ENCODE measurements around the gene WDR86.

WDR86 gene

GRCh38 chr7:151409667-151410404 is at the start of gene WDR86:
WDR86 (minus strand) TSS chr7:151410038; CDS start chr7:151409589, 449 bp downstream.
- no peak for TF ChIP-seq CTCF (IDR thresholded peaks at IDR 0.05; ENCODE audit: insufficient read depth, missing control alignments)
- DNase-seq (ENCODE audit: insufficient read length, low spot score) (peak; percentile 34), FAIRE-seq (no peak)

- DNase-seq (ENCODE audit: insufficient read length, low spot score) (no peak), FAIRE-seq (no peak)
- no peak for TF ChIP-seq CTCF (IDR thresholded peaks at IDR 0.05; ENCODE audit: insufficient read depth, missing control alignments)
These were observed 47.7 kb upstream of the WDR86 start for GRCh38 chr7:151457534-151457933.

GRCh38 chr7:151456782-151457181 is 46.9 kb upstream of the WDR86 start:
- no peak for DNase-seq (ENCODE audit: insufficient read length, low spot score)
- TF ChIP-seq CTCF (IDR thresholded peaks at IDR 0.05; ENCODE audit: insufficient read depth, missing control alignments), result no peak
- no peak for FAIRE-seq

- FAIRE-seq (no peak), DNase-seq (ENCODE audit: insufficient read length, low spot score) (no peak)
- no peak for TF ChIP-seq CTCF (IDR thresholded peaks at IDR 0.05; ENCODE audit: insufficient read depth, missing control alignments)
These were observed 46.4 kb upstream of the WDR86 start for GRCh38 chr7:151456276-151456675.

- no peak for FAIRE-seq
- no peak for TF ChIP-seq CTCF (IDR thresholded peaks at IDR 0.05; ENCODE audit: insufficient read depth, missing control alignments)
- DNase-seq (ENCODE audit: insufficient read length, low spot score), result no peak
These were observed 45.9 kb upstream of the WDR86 start for GRCh38 chr7:151455690-151456089.

GRCh38 chr7:151454932-151455530 is 45.2 kb upstream of the WDR86 start:
- no peak for FAIRE-seq
- peak; percentile 14 for DNase-seq (ENCODE audit: insufficient read length, low spot score)
- no peak for TF ChIP-seq CTCF (IDR thresholded peaks at IDR 0.05; ENCODE audit: insufficient read depth, missing control alignments)

- FAIRE-seq, result no peak
- no peak for DNase-seq (ENCODE audit: insufficient read length, low spot score)
- TF ChIP-seq CTCF (IDR thresholded peaks at IDR 0.05; ENCODE audit: insufficient read depth, missing control alignments), result no peak
These were observed 44.5 kb upstream of the WDR86 start for GRCh38 chr7:151454305-151454704.
